Measurements from ENCODE around the gene MCOLN3.

GRCh38 chr1:85048296-85049064 lies at the start of gene MCOLN3:
- TF ChIP-seq CTCF (IDR thresholded peaks at IDR 0.05; ENCODE audit: low read length) (no peak), EZH2 (IDR thresholded peaks at IDR 0.05; ENCODE audit: borderline replicate concordance, low read length) (no peak)

Data from OCI-LY1 (cell line).